ENCODE data around the gene PLGRKT.
"Not testable (repeated sequence)": the region's sequence is repeated elsewhere in the genome, so short reads cannot be mapped to it uniquely, and the experiment has no call there.

Gene PLGRKT

DNA sequence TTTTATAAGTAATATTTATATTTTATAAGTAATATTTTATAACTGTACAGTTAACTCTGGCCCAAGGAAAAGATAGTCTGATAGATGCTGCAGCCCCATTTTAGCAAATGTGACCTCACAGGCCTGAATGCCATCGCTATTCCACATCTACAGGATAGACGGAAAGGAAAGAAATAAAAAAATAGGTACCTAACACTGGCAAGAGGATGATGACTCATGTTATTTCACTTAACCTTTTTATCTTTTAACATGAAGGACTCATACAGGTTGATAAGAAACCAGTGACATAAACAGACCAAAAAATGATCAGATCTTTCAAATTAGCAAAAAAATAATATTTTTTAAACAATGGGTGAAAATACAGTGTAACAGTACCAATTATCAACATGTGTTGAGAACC is 15.3 kb upstream of the PLGRKT start:
- in situ Hi-C loops (cut with MboI; ENCODE audit: low sequenced_read_pairs), result no loop called here

DNA sequence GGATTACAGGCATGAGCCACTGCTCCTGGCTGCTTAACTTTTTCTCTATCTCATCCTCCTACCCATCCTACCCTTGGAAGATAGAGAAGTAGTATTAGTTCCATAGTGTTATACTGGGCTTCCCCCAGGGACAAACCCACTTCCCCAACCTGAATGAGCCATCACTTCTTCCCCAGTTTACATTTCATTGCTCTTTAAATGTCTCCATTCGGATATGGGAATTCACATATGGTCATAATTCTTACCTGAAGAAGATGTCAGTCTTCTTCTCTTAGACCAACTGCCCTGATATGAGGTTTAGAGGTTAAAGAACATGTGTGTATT is 14.5 kb upstream of the PLGRKT start:
- in situ Hi-C loops (cut with MboI; ENCODE audit: low sequenced_read_pairs), result no loop called here

DNA sequence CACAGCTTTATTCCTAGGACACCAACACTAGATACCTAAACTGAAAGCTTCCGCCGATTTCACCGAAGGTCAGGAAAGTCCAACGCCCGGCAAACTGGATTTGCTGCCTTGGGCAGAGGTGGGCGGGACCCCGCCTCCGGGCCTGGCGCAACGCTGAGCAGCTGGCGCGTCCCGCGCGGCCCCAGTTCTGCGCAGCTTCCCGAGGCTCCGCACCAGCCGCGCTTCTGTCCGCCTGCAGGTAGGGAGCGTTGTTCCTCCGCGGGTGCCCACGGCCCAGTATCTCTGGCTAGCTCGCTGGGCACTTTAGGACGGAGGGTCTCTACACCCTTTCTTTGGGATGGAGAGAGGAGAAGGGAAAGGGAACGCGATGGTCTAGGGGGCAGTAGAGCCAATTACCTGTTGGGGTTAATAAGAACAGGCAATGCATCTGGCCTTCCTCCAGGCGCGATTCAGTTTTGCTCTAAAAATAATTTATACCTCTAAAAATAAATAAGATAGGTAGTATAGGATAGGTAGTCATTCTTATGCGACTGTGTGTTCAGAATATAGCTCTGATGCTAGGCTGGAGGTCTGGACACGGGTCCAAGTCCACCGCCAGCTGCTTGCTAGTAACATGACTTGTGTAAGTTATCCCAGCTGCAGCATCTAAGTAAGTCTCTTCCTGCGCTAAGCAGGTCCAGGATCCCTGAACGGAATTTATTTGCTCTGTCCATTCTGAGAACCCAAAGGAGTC is 12.8 kb upstream of the PLGRKT start, which contains the start of gene CD274:
TSS of gene CD274 (plus strand) at position 184 of the 733 bp plus-strand sequence. CDS start 5,572 bp downstream, outside the sequence.
- in situ Hi-C loops (cut with MboI; ENCODE audit: low sequenced_read_pairs), result no loop called here

DNA sequence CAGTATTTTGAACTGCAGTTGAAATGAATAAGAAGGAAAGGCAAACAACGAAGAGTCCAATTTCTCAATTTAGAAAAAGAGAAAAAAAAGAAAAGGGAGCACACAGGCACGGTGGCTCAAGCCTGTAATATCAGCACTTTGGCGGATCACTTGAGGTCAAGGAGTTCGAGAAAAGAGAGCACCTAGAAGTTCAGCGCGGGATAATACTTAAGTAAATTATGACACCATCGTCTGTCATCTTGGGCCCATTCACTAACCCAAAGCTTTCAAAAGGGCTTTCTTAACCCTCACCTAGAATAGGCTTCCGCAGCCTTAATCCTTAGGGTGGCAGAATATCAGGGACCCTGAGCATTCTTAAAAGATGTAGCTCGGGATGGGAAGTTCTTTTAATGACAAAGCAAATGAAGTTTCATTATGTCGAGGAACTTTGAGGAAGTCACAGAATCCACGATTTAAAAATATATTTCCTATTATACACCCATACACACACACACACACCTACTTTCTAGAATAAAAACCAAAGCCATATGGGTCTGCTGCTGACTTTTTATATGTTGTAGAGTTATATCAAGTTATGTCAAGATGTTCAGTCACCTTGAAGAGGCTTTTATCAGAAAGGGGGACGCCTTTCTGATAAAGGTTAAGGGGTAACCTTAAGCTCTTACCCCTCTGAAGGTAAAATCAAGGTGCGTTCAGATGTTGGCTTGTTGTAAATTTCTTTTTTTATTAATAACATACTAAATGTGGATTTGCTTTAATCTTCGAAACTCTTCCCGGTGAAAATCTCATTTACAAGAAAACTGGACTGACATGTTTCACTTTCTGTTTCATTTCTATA is 12.0 kb upstream of the PLGRKT start:
- in situ Hi-C loops (cut with MboI; ENCODE audit: low sequenced_read_pairs), result no loop called here

DNA sequence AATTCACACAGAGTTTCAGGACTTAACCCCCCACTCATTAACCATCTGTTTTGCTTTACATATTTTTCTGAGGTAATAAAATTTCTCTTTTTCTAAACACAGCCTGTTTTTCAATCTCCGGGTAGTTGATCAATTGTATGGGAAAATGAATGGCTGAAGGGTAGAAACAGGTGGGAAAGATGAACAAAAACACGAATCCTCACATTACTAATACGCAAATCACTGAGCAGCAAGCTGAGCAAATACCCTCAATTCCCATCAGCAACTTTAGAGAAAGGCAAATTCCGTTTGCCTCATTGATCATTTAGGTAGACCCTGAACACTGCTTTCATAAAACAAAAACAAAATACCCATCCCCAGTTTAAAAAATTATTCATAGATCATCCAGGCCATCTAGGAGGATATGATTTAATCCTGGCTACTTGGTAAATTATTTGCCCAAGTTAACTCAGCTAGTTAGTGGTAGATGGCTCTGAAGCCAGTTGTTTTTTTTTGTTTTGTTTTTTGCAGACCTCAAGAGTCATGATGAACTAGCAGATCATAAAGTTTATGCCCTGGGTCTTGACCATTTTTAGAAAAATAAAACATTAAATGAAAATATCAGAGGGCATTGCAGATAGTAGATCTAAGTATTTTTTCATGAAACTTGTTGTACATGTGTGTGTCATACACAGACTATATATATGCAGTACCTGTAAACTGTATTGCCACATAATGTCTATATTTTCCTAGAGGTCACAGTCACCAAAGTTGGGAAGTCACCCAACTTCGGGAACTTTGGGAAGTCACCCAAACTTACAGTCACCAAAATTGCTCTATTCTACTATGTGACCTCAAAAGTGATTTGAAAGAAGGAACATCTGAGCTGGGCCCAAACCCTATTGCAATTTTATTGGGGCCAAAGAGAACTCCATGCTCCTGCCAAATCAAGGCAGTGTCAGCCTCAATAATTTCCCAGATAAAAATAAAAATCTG is 11.0 kb upstream of the PLGRKT start:
- in situ Hi-C loops (cut with MboI; ENCODE audit: low sequenced_read_pairs), result no loop called here

DNA sequence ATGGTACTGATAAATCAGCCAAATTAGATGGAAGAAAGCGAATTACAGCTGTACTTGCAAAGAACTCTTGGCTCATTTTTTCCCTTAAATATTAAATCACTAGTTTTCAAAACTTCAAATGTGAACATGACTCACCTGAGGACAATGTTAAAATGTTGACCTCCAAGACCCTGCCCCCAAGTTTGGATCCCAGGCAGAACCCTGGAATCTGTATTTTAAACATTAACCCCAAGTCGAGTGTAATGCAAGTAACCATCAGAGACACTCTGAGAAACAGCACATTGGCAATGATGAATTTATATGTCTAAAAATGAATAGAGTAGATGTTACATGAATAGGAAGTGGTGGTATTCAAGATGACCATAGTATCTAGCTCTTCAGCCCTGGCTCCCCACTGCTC is 10.3 kb upstream of the PLGRKT start:
- in situ Hi-C loops (cut with MboI; ENCODE audit: low sequenced_read_pairs), result no loop called here

DNA sequence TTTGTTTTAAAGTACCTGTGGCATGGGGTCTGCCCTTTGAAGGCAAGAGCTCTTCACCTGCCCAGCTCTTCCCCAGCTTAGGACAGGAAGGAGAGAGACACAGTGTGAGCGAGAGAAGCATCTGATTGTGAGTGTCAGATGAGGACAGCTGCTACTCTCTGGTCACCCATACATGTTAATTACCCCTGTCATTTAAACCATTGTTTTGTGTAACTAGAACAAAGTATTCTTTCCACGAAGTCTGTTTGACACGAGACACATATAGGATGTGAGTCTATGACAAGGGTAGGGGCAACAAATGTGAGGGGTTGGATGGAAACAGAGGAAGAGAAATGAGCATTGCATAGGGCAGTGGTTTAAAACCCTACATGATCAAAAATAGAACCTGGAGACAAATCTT is 9.6 kb upstream of the PLGRKT start:
- in situ Hi-C loops (cut with MboI; ENCODE audit: low sequenced_read_pairs), result no loop called here

DNA sequence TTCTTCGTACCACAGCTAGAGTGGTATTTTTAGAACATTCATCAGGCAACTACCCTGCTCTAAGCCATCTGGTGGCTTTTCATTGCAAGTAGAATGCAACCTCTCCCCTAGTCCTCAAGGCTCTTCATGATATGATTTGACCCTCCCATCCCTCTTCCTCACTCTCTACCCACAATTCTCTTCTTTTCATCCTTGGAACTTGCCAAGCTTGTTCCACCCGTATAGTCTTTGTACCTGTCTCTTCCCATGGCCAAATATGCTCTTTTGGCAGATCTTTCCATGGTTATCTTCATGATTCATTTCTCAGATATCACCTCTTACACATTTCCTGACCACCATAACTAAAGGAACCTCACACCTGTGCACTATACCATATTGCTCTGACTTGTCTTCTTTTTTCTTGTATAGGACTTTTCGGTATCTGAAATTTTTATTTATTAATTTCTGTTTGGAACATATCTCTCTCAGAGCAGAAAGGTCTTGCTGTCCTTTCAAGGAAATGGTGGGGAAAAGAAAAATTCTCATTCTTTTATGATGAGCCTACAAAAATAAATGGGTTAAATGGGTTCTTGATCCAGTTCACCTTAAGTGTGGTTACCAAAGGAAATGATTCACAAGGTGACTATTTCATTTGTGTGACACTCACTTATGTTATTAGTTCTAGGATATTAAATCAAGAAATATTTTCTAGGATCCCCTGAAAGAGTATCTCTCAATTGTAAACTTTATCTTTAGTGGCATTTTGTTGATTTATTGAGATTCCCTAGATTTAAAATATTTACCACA is 8.9 kb upstream of the PLGRKT start:
- in situ Hi-C loops (cut with MboI; ENCODE audit: low sequenced_read_pairs), result no loop called here

DNA sequence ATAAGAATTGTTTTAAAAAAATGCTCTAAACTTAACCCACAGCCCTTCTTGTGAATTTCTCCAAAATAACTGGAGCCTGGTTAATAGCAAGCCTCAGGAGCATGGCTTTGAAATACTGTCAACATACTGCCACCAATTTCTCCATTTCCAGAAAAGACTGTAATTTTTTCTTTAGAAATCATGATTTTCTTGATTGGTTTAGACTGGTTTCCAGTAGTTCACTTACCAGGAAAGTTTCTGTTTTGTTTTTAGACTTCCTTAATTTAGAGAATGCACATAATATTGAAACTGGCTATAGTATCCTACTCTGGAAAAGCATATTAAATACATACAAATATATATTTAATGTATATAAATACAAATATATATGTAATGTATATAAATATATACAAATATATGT is 8.2 kb upstream of the PLGRKT start:
- in situ Hi-C loops (cut with MboI; ENCODE audit: low sequenced_read_pairs), result no loop called here

DNA sequence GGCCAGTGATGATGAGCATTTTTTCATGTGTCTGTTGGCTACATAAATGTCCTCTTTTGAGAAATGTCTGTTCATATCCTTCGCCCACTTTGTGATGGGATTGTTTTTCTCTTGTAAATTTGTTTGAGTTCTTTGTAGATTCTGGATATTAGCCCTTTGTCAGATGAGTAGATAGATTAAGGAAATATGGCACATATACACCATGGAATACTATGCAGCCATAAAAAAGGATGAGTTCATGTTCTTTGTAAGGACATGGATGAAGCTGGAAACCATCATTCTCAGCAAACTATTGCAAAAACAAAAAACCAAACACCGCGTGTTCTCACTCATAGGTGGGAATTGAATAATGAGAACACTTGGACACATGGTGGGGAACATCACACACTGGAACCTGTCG is 7.4 kb upstream of the PLGRKT start:
- in situ Hi-C loops (cut with MboI; ENCODE audit: low sequenced_read_pairs), result not testable (repeated sequence)

DNA sequence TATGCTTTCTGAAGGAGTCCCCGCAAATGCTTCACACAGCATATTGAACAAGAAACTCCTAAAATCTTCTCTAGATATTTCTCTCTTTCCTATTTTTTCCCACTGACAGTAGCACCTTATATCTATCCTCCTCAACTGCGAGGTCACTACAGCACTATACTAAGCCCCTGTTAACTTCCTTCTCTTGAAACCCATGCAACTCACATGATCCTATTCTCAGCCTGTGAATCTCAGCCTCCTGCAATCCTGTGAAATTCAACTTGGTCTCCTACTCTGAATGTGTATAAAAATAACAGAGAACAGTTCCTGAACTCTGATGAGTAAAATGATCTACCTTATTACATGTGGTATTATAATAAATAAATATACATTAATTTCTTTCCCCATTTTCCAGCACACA is 6.1 kb upstream of the PLGRKT start:
- in situ Hi-C loops (cut with MboI; ENCODE audit: low sequenced_read_pairs), result no loop called here

DNA sequence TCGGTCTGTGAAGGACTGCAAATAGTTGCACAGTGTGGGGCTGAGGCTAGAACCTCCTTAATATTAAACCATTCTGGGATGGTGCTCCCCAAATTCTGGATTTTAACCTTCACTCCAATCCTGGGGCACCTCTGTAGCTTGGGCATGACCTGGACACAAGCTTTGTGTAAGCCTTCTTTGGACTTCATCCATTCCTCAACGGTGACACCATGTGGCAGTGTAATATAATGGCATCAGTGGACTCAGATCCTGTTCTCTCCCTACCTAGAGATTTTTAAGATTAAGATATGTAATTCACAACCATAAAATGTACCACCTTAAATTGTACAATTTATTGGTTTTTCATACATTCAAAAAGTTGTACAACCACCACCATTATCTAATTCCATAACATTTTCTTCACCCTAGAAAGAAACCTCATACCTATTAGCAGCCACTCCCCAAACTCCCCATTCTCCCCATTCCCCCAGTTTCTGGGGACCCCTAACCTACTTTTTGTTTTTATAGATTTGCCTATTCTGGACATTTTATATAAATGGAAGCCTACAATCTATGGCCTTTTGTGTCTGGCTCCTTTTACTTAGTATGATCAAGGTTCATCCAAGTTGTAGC is 4.8 kb upstream of the PLGRKT start:
- in situ Hi-C loops (cut with MboI; ENCODE audit: low sequenced_read_pairs), result no loop called here

DNA sequence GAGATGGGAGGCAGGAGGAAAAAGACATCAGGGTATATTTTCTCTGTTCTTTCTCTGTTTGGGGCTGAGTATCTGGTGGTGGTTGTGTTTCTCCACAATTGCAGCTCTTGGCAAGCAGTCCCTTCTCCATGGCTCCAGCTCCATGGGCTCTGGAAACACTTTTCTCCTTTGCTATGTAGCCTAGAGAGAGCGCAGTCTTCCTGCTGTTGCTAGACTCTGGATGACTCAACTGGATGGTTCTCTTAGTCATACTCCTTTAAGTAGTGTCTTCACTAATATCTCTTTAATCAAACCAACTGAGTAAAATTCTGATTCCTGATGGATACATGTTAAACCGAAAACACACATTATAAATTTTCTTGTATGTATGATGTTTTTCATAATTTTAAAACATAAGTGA is 3.3 kb upstream of the PLGRKT start:
- in situ Hi-C loops (cut with MboI; ENCODE audit: low sequenced_read_pairs), result no loop called here

DNA sequence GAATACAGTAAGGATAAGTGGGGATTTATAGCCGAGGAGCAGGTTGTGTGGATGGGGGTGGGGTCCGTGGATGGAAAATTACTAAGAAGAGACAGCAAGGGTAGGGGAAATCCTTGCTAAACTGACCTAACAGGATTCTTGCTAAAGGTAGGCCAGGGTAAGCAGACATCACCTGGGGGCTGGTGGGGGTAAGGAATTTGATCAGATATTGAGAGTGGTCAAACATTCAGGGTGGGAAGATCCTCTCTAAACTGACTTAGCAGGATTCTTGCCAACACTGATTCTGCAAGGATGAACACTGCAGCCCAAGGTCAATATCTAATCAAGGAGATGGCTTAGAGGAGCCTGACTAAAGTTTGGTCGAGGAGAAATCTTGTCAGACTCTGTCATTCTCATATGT is 2.7 kb upstream of the PLGRKT start:
- in situ Hi-C loops (cut with MboI; ENCODE audit: low sequenced_read_pairs), result no loop called here

DNA sequence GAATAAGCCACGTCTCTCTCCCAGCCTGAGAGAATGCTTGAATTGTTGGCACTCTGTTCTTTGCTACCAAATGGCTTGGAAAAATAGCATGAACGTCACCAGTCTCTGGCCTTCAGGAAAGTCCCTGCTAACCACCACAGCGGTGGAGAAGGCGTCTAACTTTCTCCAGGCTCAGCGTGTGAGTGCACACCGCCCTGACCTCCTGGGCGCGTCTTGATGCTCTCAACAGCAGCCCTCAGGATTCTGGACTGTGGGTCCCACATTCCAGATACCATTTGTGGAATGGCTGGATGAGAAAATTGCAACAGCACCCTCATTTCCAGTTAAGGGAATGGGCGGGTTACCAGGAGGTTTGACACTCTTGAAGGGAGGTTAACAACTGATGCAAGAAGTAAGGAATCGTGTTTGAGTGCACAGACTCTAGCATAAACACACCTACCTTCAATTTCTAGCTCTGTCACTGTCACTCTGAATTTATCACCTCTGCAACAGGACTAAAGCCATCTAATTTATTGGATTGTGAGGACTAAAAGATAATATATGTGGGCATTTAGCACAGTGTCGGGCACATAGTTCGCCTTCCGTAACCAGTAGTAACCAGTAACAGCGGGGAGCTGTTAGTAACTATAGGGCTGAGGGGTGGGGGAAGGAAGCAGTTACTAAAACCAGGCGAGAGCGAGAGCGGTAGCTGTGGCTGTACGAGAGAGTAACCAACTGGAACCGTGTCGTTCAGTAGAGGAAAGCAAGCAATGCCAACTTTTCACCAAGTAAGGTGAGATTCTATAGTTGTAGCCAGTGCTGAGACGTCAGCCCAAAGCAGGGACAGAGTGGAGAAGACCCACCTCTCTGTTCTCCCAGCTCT is 807 bp upstream of the PLGRKT start:
- in situ Hi-C loops (cut with MboI; ENCODE audit: low sequenced_read_pairs), result loop anchor here (10.0 kb wide), 1 partner anchor 684 kb away; no protein-coding TSS in a partner anchor

DNA sequence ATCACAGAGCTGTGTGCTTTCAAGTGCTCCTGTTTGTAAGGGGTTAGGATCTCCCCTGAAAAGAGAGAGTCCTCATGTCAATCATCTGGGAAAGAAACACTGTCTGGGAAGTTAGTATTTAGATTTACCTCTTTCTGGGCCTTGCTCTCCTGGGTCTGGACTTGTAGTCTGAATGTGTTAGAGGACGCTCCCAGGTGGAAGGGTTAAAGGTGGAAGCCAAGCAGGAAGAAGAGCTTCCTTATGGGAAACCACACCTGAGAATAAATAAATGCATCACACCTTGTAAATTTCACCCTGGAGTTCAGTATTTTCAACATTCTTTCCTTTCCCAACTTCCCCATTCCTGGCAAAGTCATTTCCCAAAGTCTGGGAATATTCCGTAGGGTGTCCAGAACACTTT is 1.3 kb downstream of the PLGRKT start:
- in situ Hi-C loops (cut with MboI; ENCODE audit: low sequenced_read_pairs), result loop anchor here (10.0 kb wide), 1 partner anchor 682 kb away; no protein-coding TSS in a partner anchor

DNA sequence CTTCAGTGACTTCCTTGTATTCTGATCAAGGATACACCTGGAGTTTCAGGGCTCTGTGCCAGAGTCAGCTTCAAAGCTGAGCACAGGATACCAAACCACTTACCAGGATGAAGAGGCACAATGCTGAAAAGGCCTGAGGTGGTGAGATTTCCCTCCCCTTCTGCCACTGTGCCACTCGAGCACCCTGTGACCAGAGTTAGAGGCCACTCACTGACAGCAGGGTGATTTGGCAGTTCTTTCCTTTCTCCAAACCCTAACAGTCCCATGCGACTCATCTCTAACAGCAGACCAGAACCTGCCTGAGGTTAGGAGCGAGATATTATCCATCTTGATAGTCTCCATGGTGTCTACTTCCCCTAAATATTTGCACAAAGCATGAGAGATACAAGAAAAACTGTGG is 1.8 kb downstream of the PLGRKT start:
- in situ Hi-C loops (cut with MboI; ENCODE audit: low sequenced_read_pairs), result loop anchor here (10.0 kb wide), 1 partner anchor 681 kb away; no protein-coding TSS in a partner anchor

DNA sequence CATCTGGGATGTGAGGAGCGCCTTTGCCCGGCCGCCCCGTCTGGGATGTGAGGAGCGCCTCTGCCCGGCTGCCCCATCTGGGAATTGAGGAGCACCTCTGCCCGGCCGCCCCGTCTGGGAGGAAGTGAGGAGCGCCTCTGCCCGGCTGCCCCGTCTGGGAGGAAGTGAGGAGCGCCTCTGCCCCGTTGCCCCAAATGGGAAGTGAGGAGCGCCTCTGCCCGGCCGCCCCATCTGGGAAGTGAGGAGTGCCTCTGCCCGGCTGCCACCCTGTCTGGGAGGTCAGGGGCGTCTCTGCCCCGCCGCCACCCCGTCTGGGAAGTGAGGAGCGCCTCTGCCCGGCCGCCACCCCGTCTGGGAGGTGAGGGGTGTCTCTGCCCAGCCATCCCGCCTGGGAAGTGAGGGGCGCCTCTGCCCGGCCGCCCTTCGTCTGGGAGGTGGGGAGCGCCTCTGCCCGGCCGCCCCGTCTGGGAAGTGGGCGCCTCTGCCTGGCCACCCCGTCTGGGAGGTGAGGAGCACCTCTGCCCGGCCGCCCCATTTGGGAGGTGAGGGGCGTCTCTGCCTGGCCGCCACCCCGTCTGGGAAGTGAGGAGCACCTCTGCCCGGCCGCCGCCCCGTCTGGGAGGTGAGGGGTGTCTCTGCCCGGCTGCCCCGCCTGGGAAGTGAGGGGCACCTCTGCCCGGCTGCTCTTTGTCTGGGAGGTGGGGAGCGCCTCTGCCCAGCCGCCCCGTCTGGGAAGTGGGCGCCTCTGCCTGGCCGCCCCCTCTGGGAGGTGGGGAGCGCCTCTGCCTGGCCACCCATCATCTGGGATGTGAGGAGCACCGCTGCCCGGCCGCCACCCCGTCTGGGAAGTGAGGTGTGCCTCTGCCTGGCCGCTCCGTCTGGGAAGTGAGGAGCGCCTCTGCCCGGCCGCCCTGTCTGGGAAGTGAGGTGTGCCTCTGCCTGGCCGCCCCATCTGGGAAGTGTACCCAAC is 3.6 kb downstream of the PLGRKT start:
- in situ Hi-C loops (cut with MboI; ENCODE audit: low sequenced_read_pairs), result loop anchor here (10.0 kb wide), 1 partner anchor 679 kb away; no protein-coding TSS in a partner anchor

All from HL-60/S4 treated with phorbol 12-myristate 13-acetate at 8.2 ng/mL for 4 days and 3 days (cell line).